Activated effector memory CD4-positive, alpha-beta T cell treated with anti-CD3 and anti-CD28 coated beads, Interleukin-2, amount 50 U/mL, for 16 hours (primary cell): ENCODE data around the gene NFYA.

Source experiments
- DNase-seq: peaks from one replicate; pipeline ENCODE4 v3.0.0-alpha.2; 2020

The NFYA gene

GRCh38 chr6:41047306-41047705, 25.5 kb upstream of the NFYA start:
- peak; percentile 17 for DNase-seq

- peak; percentile 50 for DNase-seq
These were observed 24.7 kb upstream of the NFYA start for GRCh38 chr6:41047745-41048732.

- no peak for DNase-seq
These were observed 23.3 kb upstream of the NFYA start for GRCh38 chr6:41049521-41049920.

GRCh38 chr6:41049955-41050354, 22.8 kb upstream of the NFYA start:
- no peak for DNase-seq

- no peak for DNase-seq
These were observed 22.2 kb upstream of the NFYA start for GRCh38 chr6:41050536-41050935.

GRCh38 chr6:41051873-41052272, 20.9 kb upstream of the NFYA start:
- DNase-seq, result no peak

GRCh38 chr6:41053041-41053440, 19.7 kb upstream of the NFYA start, which contains the start of gene APOBEC2:
Gene APOBEC2 (plus strand): TSS chr6:41053202. CDS start chr6:41053348, 146 bp downstream.
- no peak for DNase-seq

- DNase-seq, result no peak
These were observed 18.3 kb upstream of the NFYA start for GRCh38 chr6:41054511-41054910.

- DNase-seq, result no peak
These were observed 17.6 kb upstream of the NFYA start for GRCh38 chr6:41055149-41055548.

GRCh38 chr6:41056768-41057490, 15.8 kb upstream of the NFYA start:
- DNase-seq, result no peak

- DNase-seq, result no peak
These were observed 14.0 kb upstream of the NFYA start for GRCh38 chr6:41058783-41059181.

- no peak for DNase-seq
These were observed 13.2 kb upstream of the NFYA start for GRCh38 chr6:41059556-41059955.

- no peak for DNase-seq
These were observed 11.5 kb upstream of the NFYA start for GRCh38 chr6:41061196-41061726.

- DNase-seq, result no peak
These were observed 10.7 kb upstream of the NFYA start for GRCh38 chr6:41062056-41062455.

GRCh38 chr6:41063884-41064285, 8.9 kb upstream of the NFYA start:
- no peak for DNase-seq

GRCh38 chr6:41064841-41065240, 7.9 kb upstream of the NFYA start:
- no peak for DNase-seq

- DNase-seq, result no peak
These were observed 7.2 kb upstream of the NFYA start for GRCh38 chr6:41065550-41066026.

- peak; percentile 87 for DNase-seq
These were observed 5.9 kb upstream of the NFYA start for GRCh38 chr6:41066867-41067304.

GRCh38 chr6:41071501-41071922, 1.3 kb upstream of the NFYA start:
- peak; percentile 91 for DNase-seq

GRCh38 chr6:41071923-41072835, 595 bp upstream of the NFYA start, which contains the start of gene OARD1:
Gene OARD1 (minus strand): TSS chr6:41072356. CDS start chr6:41071634, 722 bp downstream.
- peak; percentile 100 for DNase-seq

GRCh38 chr6:41073203-41073967, 611 bp downstream of the NFYA start:
- peak; percentile 93 for DNase-seq
